HepG2 (cell line): ENCODE results near the gene TMEM198. TPM values are rescaled to one million over a fixed set of nuclear protein-coding genes. Genes with fewer than 3 reads are reported as not detected.

ENCODE experiments used
- ARNT ChIP-seq: fragments of 450-650 bp; IDR thresholded peaks from 2 replicates; pipeline ENCODE4 v1.6.1; 2017
- CHD2 ChIP-seq: IDR thresholded peaks from 2 replicates; pipeline ENCODE4 v1.6.1; 2011; ENCODE audit warnings: low read depth, low read length, improper control_type of control experiment
- CREB1 ChIP-seq, 2 experiments: fragments of 450-650 bp in 1 of 2; IDR thresholded peaks; 2 replicates each; pipeline ENCODE4 v1.6.1; 2016 to 2017; ENCODE audit warnings: control low read depth in 1 of 2, mild to moderate bottlenecking in 1 of 2, missing compliant biosample characterization in 1 of 2, missing genetic modification characterization in 1 of 2
- FOXC1 ChIP-seq: sonication (generic); formaldehyde crosslinking; IDR thresholded peaks from 2 replicates; pipeline ENCODE4 v1.8.0; 2022; ENCODE audit warnings: mild to moderate bottlenecking, missing genetic modification reagents, borderline replicate concordance
- MED1 ChIP-seq: sonication (generic); formaldehyde crosslinking; IDR thresholded peaks from 2 replicates; pipeline ENCODE4 v1.4.0; 2020; ENCODE audit warnings: missing genetic modification reagents
- PRMT3 ChIP-seq: sonication (generic); formaldehyde crosslinking; IDR thresholded peaks from 2 replicates; pipeline ENCODE4 v1.8.1; 2022; ENCODE audit warnings: low read depth, mild to moderate bottlenecking, moderate library complexity, missing genetic modification reagents, borderline replicate concordance
- PRPF4 ChIP-seq: fragments of 200-400 bp; formaldehyde crosslinking; IDR thresholded peaks from 2 replicates; pipeline ENCODE4 v1.6.1; 2016; ENCODE audit warnings: low read length, low read depth; ENCODE audit not compliant: poor library complexity, severe bottlenecking
- SP5 ChIP-seq: IDR thresholded peaks from 2 replicates; pipeline ENCODE4 v1.6.1; 2016; ENCODE audit warnings: low read depth, borderline replicate concordance
- TAF15 ChIP-seq: fragments of 200-400 bp; formaldehyde crosslinking; IDR thresholded peaks from one replicate; pipeline ENCODE4 v1.6.1; 2018; ENCODE audit warnings: mild to moderate bottlenecking, low read depth, low read length; ENCODE audit not compliant: poor library complexity, severe bottlenecking
- YEATS4 ChIP-seq: sonication (generic); formaldehyde crosslinking; IDR thresholded peaks from 2 replicates; pipeline ENCODE4 v1.4.0; 2020; ENCODE audit warnings: missing genetic modification reagents, borderline replicate concordance
- ZBTB21 ChIP-seq: sonication (generic); formaldehyde crosslinking; IDR thresholded peaks from 2 replicates; pipeline ENCODE4 v1.4.0; 2020; ENCODE audit warnings: missing genetic modification reagents
- ZNF326 ChIP-seq: sonication (generic); formaldehyde crosslinking; IDR thresholded peaks from 2 replicates; pipeline ENCODE4 v1.4.0; 2020; ENCODE audit warnings: missing genetic modification reagents, borderline replicate concordance
- ZNF607 ChIP-seq: sonication (generic); formaldehyde crosslinking; IDR thresholded peaks from 2 replicates; pipeline ENCODE4 v1.5.1; 2020; ENCODE audit warnings: missing genetic modification reagents, mild to moderate bottlenecking, borderline replicate concordance
- ZNF780A ChIP-seq: sonication (generic); formaldehyde crosslinking; IDR thresholded peaks from 2 replicates; pipeline ENCODE4 v1.8.0; 2022; ENCODE audit warnings: mild to moderate bottlenecking, missing genetic modification reagents, moderate library complexity
- ZNF839 ChIP-seq: sonication (generic); formaldehyde crosslinking; IDR thresholded peaks from 2 replicates; pipeline ENCODE4 v1.4.0; 2020; ENCODE audit warnings: missing genetic modification reagents, mild to moderate bottlenecking, borderline replicate concordance
- ZSCAN22 ChIP-seq: sonication (generic); formaldehyde crosslinking; IDR thresholded peaks from 2 replicates; pipeline ENCODE4 v1.4.0; 2020; ENCODE audit warnings: mild to moderate bottlenecking, missing genetic modification reagents
- polyA plus RNA-seq, 8 experiments: library from polyadenylated mRNA; depleted of rRNA in 3 of 8; stranded (reverse) in 7 of 8; unstranded in 1 of 8; fragments of >200 nt; fragmentation: Illumina TruSeq in 4 of 8; extraction: Trizol in 4 of 8; gene quantifications; 2 replicates each; pipeline versions ENCODE4 v1.2.1 to v1.2.3, GENCODE V29; 2011 to 2016; ENCODE audit warnings: low read depth in 4 of 8, missing spikeins in 1 of 8, mixed read lengths in 1 of 8; ENCODE audit not compliant: insufficient read depth in 1 of 8
- total RNA-seq, 5 experiments: library from RNA; depleted of rRNA; stranded (reverse); fragments of >200 nt; fragmentation: Illumina TruSeq; extraction: Trizol; gene quantifications; 2 replicates each; pipeline ENCODE4 v1.2.3, GENCODE V29; 2016; ENCODE audit warnings: low read depth in 1 of 5
- TF ChIP-seq, protein P1 (sequence below): sonication (generic); formaldehyde crosslinking; IDR thresholded peaks from 2 replicates; pipeline ENCODE4 v1.4.0; 2020; ENCODE audit warnings: missing genetic modification reagents
- TF ChIP-seq, protein P2 (sequence below), 2 experiments: IDR thresholded peaks; 2 replicates each; pipeline ENCODE4 v1.6.1; 2011 to 2012; ENCODE audit warnings: low read length in 2 of 2, borderline replicate concordance in 1 of 2, low read depth in 1 of 2, mild to moderate bottlenecking in 1 of 2, moderate library complexity in 1 of 2
- TF ChIP-seq, protein P3 (sequence below): sonication (generic); formaldehyde crosslinking; IDR thresholded peaks from 2 replicates; pipeline ENCODE4 v1.4.0; 2020; ENCODE audit warnings: low read depth, mild to moderate bottlenecking, missing genetic modification reagents

The TMEM198 gene
- total and polyA plus RNA-seq, 2 of the 13 experiments (the other 11 are each of a cell fraction or from before 2014, with no cell fraction given) = 17.3 to 23.5 TPM

DNA sequence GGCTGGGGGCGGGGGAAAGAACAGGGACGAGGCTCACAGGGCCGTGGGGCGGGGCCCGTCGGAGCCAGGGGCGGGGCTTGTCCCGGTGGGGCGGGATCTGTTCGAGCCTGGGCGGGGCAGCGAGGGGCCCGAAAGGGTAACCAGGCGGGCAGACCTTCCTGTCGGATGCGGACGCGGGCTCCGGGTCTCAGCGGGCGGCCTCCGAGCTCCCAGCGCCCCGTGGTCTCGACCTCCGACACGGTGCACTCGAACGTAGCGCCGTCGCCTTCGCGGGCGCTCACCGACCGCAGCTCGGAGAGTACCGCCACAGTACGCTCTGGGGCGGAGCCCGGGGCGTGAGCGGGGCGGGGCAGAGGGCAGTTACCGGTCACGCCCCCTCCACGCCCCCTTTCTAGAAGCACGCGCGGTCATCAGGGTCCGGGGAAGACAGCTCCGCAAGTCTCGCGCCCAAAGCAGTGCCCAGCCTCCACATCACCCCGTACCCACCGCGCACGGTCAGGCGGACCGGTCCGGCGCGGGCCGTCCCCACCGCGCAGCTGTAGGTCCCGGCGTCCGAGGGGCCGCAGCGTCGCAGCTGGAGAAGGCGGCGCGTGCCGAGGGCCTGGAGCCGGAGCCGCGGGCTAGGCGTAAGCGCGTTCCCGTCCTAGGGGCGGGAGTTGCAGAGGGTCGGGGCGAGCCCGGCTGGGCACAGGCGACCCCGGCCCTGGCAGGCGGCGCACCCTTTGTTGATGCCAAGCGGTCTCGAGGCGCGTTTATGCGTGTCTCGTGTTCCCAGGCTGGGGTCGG lies 8.7 kb downstream of the TMEM198 start (continued):
- TF ChIP-seq ARNT (no peak), ZBTB21 (no peak), ZSCAN22 (CRISPR knock-in tag) (no peak), ZNF780A (0 out of 2 replicates have a peak, but pooled peaks have one; percentile 47), PRMT3 (peak; percentile 70; the same call in 1 of the 2 replicates), FOXC1 (CRISPR knock-in tag) (peak; percentile 86), ZNF839 (CRISPR knock-in tag) (peak; percentile 98), SP5 (CRISPR knock-in tag) (peak; percentile 94), CHD2 (peak; percentile 15; the same call in 1 of the 2 replicates), PRPF4 (no peak), MED1 (peak; percentile 64), ZNF326 (CRISPR knock-in tag) (peak; percentile 99), YEATS4 (CRISPR knock-in tag) (peak; percentile 67; the same call in 1 of the 2 replicates), CREB1 (IDR thresholded peaks at IDR 0.05) (no peak; the same call in 1 of the 2 replicates), CREB1 (CRISPR knock-in tag; IDR thresholded peaks at IDR 0.05) (no peak), TAF15 (no peak), ZNF607 (peak; percentile 91)
- TF ChIP-seq, protein P1, sequence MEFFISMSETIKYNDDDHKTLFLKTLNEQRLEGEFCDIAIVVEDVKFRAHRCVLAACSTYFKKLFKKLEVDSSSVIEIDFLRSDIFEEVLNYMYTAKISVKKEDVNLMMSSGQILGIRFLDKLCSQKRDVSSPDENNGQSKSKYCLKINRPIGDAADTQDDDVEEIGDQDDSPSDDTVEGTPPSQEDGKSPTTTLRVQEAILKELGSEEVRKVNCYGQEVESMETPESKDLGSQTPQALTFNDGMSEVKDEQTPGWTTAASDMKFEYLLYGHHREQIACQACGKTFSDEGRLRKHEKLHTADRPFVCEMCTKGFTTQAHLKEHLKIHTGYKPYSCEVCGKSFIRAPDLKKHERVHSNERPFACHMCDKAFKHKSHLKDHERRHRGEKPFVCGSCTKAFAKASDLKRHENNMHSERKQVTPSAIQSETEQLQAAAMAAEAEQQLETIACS (CRISPR knock-in tag) = 0 out of 2 replicates have a peak, but pooled peaks have one; percentile 79
- TF ChIP-seq, protein P2, sequence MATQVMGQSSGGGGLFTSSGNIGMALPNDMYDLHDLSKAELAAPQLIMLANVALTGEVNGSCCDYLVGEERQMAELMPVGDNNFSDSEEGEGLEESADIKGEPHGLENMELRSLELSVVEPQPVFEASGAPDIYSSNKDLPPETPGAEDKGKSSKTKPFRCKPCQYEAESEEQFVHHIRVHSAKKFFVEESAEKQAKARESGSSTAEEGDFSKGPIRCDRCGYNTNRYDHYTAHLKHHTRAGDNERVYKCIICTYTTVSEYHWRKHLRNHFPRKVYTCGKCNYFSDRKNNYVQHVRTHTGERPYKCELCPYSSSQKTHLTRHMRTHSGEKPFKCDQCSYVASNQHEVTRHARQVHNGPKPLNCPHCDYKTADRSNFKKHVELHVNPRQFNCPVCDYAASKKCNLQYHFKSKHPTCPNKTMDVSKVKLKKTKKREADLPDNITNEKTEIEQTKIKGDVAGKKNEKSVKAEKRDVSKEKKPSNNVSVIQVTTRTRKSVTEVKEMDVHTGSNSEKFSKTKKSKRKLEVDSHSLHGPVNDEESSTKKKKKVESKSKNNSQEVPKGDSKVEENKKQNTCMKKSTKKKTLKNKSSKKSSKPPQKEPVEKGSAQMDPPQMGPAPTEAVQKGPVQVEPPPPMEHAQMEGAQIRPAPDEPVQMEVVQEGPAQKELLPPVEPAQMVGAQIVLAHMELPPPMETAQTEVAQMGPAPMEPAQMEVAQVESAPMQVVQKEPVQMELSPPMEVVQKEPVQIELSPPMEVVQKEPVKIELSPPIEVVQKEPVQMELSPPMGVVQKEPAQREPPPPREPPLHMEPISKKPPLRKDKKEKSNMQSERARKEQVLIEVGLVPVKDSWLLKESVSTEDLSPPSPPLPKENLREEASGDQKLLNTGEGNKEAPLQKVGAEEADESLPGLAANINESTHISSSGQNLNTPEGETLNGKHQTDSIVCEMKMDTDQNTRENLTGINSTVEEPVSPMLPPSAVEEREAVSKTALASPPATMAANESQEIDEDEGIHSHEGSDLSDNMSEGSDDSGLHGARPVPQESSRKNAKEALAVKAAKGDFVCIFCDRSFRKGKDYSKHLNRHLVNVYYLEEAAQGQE (IDR thresholded peaks at IDR 0.05; ENCODE audit: borderline replicate concordance in 1 of 2, low read depth in 1 of 2, low read length in 2 of 2) = peak in 1 of 2 experiments; percentile 13; a peak in 1 of 4 replicates
- TF ChIP-seq, protein P3, sequence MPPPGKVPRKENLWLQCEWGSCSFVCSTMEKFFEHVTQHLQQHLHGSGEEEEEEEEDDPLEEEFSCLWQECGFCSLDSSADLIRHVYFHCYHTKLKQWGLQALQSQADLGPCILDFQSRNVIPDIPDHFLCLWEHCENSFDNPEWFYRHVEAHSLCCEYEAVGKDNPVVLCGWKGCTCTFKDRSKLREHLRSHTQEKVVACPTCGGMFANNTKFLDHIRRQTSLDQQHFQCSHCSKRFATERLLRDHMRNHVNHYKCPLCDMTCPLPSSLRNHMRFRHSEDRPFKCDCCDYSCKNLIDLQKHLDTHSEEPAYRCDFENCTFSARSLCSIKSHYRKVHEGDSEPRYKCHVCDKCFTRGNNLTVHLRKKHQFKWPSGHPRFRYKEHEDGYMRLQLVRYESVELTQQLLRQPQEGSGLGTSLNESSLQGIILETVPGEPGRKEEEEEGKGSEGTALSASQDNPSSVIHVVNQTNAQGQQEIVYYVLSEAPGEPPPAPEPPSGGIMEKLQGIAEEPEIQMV = peak; percentile 88
